Tibial nerve (tissue), 3 donors: ENCODE measurements around the gene CYB561A3.

Experiments used
- POLR2A ChIP-seq, 2 donors: fragments of 450-650 bp; IDR thresholded peaks; one replicate each; pipeline ENCODE4 v1.6.1; 2017; ENCODE audit warnings: antibody characterized with exemption in 2 of 2, mild to moderate bottlenecking in 2 of 2, moderate library complexity in 2 of 2
- TF ChIP-seq, protein P1 (sequence below), 5 experiments: fragments of 200-600 bp in 3 of 5; fragments of 450-650 bp in 2 of 5; sonication (generic) in 3 of 5; IDR thresholded peaks; one replicate each; pipeline ENCODE4 v1.5.1; 2016 to 2019; ENCODE audit warnings: antibody characterized with exemption in 5 of 5, mild to moderate bottlenecking in 3 of 5, moderate library complexity in 2 of 5

DNA sequence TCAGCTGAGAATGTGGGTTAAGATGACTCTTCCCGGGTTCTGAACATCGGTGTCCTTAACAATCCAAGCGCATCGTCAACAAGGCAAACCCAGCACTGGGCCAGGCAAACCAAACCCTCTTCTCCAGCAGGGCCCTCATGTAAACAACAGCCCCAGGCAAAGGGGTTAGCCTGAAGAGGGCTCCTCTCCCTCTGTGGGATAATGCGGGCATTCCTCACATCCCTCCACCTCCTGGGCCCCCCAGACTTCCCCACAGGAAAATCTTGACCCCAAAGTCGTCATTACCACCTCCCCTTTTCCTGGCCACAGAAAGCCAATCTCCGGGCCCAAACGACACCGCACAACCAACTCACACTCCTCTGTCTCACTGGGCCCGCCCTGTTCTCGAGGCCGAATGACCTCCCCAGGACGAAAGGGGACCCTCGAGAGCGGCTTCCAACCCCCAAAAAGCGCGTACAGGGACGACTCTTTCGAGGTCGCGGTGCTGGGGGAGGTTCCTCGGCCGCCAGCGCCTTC, 29.3 kb downstream of the CYB561A3 start:
- no peak for TF ChIP-seq POLR2A (IDR thresholded peaks at IDR 0.05)
- TF ChIP-seq, protein P1, sequence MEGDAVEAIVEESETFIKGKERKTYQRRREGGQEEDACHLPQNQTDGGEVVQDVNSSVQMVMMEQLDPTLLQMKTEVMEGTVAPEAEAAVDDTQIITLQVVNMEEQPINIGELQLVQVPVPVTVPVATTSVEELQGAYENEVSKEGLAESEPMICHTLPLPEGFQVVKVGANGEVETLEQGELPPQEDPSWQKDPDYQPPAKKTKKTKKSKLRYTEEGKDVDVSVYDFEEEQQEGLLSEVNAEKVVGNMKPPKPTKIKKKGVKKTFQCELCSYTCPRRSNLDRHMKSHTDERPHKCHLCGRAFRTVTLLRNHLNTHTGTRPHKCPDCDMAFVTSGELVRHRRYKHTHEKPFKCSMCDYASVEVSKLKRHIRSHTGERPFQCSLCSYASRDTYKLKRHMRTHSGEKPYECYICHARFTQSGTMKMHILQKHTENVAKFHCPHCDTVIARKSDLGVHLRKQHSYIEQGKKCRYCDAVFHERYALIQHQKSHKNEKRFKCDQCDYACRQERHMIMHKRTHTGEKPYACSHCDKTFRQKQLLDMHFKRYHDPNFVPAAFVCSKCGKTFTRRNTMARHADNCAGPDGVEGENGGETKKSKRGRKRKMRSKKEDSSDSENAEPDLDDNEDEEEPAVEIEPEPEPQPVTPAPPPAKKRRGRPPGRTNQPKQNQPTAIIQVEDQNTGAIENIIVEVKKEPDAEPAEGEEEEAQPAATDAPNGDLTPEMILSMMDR (IDR thresholded peaks at IDR 0.05) = no peak
